Suprapubic skin (tissue), 4 donors: Measurements from ENCODE around the gene TCEAL3.

ENCODE experiments used
- EP300 ChIP-seq: sonication (generic); formaldehyde crosslinking; IDR thresholded peaks from one replicate; pipeline ENCODE4 v1.6.1; 2017; ENCODE audit warnings: antibody characterized with exemption
- POLR2A ChIP-seq, 2 donors: fragments of 450-650 bp; IDR thresholded peaks; one replicate each; pipeline ENCODE4 v1.6.1; 2017; ENCODE audit warnings: antibody characterized with exemption in 2 of 2, mild to moderate bottlenecking in 2 of 2, moderate library complexity in 2 of 2
- POLR2AphosphoS5 ChIP-seq, 3 donors: sonication (generic); formaldehyde crosslinking; IDR thresholded peaks; one replicate each; pipeline ENCODE4 v1.6.1; 2017; ENCODE audit warnings: antibody characterized with exemption in 3 of 3
- TF ChIP-seq, protein P1 (sequence below), 2 donors: fragments of 200-600 bp in 1 of 2; fragments of 450-650 bp in 1 of 2; sonication (generic) in 1 of 2; IDR thresholded peaks; one replicate each; pipeline ENCODE4 v1.5.1; 2016 to 2019; ENCODE audit warnings: antibody characterized with exemption in 2 of 2, mild to moderate bottlenecking in 1 of 2, moderate library complexity in 1 of 2

DNA sequence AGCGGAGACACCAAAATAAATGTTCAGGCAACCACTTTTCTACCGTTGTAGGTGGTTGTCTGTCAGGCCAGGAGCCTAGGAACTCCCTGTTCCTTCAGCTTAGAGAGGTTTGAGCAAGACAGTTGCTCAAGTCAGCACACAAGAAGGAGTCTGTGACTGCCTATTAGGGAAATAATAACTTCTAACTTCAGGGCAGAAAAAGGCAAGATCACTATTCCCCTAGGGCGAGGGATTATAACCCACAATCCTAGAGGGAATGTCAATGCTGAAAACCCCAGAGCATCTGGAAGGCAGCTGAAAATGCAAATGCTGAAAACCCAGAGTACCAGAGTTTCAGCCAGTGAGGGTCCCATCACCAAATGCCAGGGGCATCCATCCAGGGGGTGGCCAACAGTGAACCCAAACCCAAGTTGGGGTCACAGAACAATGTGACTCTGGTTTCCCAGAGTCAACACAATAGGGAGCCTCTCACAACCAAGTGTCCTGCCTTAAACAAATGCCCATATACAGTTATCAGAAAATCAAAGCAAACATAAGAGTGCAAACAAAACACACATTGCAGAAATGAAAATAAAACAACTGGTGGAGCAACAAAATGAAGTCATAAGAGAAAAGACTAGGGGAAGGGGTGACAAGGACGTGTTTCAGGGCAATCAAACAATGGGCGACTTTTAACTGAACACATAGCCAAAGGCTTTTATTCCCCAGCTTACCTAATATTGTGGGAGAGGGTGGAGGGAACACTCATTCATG is 51.1 kb downstream of the TCEAL3 start:
- no peak for TF ChIP-seq POLR2AphosphoS5 (IDR thresholded peaks at IDR 0.05)
- no peak for TF ChIP-seq EP300
- TF ChIP-seq, protein P1, sequence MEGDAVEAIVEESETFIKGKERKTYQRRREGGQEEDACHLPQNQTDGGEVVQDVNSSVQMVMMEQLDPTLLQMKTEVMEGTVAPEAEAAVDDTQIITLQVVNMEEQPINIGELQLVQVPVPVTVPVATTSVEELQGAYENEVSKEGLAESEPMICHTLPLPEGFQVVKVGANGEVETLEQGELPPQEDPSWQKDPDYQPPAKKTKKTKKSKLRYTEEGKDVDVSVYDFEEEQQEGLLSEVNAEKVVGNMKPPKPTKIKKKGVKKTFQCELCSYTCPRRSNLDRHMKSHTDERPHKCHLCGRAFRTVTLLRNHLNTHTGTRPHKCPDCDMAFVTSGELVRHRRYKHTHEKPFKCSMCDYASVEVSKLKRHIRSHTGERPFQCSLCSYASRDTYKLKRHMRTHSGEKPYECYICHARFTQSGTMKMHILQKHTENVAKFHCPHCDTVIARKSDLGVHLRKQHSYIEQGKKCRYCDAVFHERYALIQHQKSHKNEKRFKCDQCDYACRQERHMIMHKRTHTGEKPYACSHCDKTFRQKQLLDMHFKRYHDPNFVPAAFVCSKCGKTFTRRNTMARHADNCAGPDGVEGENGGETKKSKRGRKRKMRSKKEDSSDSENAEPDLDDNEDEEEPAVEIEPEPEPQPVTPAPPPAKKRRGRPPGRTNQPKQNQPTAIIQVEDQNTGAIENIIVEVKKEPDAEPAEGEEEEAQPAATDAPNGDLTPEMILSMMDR (IDR thresholded peaks at IDR 0.05), result no peak
- no peak for TF ChIP-seq POLR2A (IDR thresholded peaks at IDR 0.05)
